ENCODE data around the gene SPARCL1.

SPARCL1 gene

DNA sequence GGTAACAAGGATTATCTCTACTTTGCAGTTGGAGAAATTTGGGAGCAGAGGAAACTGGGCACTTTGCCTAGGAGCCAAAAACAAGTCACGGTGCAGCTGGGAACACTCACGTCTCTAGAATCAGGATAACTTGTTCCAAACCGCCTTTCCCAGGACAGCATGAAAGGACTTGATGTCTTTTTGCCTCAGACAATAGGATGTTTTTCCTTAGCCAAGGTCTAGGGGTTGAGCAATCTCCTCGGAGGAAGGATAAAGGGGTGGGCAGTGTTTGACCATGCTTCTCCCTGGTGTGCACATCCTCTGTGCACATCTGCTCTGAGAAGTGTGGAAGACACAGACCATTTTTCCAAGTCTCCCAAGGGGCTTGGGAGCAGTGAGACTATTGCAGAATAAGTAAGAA is 1.7 kb upstream of the SPARCL1 start:
- H3K4me3 ChIP-seq (ENCODE audit: low read length), result no peak overlapping the region
- TF ChIP-seq, protein P1, sequence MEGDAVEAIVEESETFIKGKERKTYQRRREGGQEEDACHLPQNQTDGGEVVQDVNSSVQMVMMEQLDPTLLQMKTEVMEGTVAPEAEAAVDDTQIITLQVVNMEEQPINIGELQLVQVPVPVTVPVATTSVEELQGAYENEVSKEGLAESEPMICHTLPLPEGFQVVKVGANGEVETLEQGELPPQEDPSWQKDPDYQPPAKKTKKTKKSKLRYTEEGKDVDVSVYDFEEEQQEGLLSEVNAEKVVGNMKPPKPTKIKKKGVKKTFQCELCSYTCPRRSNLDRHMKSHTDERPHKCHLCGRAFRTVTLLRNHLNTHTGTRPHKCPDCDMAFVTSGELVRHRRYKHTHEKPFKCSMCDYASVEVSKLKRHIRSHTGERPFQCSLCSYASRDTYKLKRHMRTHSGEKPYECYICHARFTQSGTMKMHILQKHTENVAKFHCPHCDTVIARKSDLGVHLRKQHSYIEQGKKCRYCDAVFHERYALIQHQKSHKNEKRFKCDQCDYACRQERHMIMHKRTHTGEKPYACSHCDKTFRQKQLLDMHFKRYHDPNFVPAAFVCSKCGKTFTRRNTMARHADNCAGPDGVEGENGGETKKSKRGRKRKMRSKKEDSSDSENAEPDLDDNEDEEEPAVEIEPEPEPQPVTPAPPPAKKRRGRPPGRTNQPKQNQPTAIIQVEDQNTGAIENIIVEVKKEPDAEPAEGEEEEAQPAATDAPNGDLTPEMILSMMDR (IDR thresholded peaks at IDR 0.05; ENCODE audit: insufficient read depth, low read depth, low read length, missing control alignments), result no peak
- DNase-seq (ENCODE audit: low read depth), result peak; percentile 93

DNA sequence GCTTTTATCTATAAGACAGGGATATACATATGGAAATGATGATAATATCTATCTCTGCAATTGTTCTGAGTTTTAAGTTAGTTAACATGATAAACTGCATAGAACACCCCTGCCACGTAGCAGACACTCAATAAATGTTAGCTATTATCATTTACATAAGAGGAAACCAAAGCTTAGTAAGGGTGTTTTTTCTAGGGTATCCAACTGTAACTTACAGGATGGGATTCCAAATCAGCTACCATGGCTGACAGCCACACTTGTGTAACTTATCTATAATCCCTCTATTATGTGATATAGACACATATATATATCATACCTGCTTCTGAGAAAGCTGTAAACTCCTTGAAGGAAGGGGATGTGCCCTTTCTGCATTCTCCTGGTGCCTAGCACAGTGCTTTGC is 1.1 kb upstream of the SPARCL1 start:
- H3K4me3 ChIP-seq (ENCODE audit: low read length), result no peak overlapping the region
- TF ChIP-seq, protein P1 (IDR thresholded peaks at IDR 0.05; ENCODE audit: insufficient read depth, low read depth, low read length, missing control alignments), result no peak
- no peak for DNase-seq (ENCODE audit: low read depth)

DNA sequence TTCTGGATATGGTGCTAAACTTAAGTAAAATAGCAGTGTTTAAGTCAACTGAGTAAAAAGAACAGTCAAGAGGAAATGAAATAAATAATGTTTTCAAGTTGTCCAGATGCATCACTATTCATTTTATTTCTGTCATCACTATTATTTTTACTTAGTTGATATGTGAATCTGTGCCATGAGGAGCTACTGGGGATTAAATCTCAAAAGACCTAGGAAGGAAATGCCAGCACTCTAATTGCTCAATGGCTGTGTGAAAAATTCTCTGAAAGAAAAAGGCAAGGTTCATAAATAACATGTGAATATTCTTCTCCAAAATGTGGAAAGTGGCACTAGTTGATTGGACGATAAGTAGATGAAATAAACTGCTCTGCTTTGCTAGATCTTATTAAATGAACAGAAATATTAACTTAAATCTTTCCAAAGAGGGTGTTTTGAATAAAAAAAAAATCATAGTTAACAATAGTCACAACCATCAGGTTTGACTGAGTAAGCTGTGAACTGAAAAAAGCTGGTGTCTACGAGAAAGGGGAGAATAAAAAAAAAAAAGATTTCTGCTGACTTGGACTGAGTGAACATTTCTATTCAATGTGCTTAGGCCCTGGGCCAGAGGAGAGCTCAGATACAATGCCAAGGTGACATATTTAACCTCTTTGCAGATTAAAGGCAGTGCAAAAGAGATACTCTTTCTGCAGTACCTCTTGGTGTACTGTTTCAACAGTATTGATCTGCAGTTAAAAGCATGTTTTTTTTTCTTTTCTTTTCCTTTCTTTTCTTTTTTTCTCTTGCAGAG is 1.6 kb downstream of the SPARCL1 start:
- TF ChIP-seq, protein P1 (IDR thresholded peaks at IDR 0.05; ENCODE audit: insufficient read depth, low read depth, low read length, missing control alignments), result no peak
- no peak for DNase-seq (ENCODE audit: low read depth)
- no peak overlapping the region for H3K4me3 ChIP-seq (ENCODE audit: low read length)

DNA sequence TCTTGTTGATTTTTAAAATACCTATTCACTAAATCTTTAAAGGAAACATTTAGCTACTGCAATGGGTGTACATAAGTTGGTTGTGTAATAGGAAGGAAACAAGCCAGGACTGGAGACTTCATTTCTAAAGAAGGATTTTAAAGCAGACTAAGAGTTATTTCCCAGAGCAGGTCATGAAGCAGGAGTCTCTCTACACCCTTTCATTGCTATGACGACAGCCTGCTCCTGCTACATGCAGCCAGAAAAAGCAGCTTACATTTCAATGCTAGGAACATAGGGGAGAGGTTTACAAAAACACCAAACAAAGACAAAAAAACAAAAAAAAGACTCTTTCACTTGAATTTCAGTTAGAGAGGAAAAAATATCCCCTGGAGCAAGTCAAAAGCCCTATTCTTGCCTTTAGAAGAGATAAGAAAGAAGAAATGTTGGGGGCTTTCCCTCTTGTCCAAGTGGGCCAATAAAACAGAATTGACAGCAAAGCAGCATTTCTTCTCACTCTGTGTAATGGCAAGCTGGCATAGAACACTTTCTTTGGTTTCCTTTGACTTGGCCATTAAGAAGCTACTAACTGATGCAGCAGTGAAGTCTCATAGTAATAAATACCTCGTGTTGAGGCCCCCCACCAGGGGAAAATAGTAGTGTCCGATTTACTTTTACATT is 3.4 kb downstream of the SPARCL1 start:
- TF ChIP-seq, protein P1 (IDR thresholded peaks at IDR 0.05; ENCODE audit: insufficient read depth, low read depth, low read length, missing control alignments), result no peak
- no peak overlapping the region for H3K4me3 ChIP-seq (ENCODE audit: low read length)
- peak; percentile 81 for DNase-seq (ENCODE audit: low read depth)

DNA sequence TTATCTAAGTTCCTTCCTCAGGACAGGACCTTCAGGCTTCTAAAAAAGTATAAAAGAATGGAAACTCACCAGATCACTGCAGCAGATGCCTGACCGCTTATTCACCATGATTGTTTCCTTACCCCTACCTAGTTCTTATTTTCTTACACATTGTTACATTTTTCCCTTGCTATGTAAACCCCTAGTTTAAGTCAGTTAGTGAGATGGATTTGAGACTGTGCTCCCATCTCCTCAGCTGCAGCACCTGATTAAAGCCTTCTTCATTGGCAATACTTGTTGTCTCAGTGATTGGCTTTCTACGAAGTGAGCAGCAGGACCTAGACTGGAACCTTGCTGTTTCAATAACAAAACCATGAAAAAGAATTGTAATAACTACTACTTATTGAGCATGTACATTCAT is 4.7 kb downstream of the SPARCL1 start:
- H3K4me3 ChIP-seq (ENCODE audit: low read length), result no peak overlapping the region
- TF ChIP-seq, protein P1 (IDR thresholded peaks at IDR 0.05; ENCODE audit: insufficient read depth, low read depth, low read length, missing control alignments), result no peak
- no peak for DNase-seq (ENCODE audit: low read depth)

DNA sequence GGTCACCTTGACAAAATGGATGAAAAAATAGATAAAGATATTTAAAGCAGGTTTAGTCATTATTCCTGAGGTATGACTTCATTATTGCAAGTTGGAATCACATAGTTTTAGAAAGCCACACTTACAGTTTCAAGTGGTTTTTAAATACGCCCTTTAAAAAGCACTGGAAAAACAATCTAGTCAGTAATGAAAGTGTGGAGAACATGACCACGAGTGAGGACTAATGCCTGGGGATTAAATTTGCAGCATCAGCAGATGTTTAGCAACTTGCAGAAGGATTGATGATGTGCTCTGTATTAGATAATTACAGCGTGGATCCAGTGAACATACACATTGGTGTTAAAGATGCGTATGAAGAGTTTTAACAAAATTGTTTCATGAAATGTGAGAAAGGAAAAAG is 5.9 kb downstream of the SPARCL1 start:
- TF ChIP-seq, protein P1 (IDR thresholded peaks at IDR 0.05; ENCODE audit: insufficient read depth, low read depth, low read length, missing control alignments), result no peak
- H3K4me3 ChIP-seq (ENCODE audit: low read length), result no peak overlapping the region
- DNase-seq (ENCODE audit: low read depth), result no peak

All from epithelial cell of esophagus (primary cell).